Activated CD8-positive, alpha-beta memory T cell treated with anti-CD3 and anti-CD28 coated beads, Interleukin-2, amount 50 U/mL, for 24 hours (primary cell): ENCODE data around the gene PGLYRP4.
"Not testable (repeated sequence)": the region's sequence is repeated elsewhere in the genome, so short reads cannot be mapped to it uniquely, and the experiment has no call there.

Experiments used
- DNase-seq: peaks from one replicate; pipeline ENCODE4 v3.0.0-alpha.2; 2020; ENCODE audit errors: extremely low read depth

Gene PGLYRP4

DNA sequence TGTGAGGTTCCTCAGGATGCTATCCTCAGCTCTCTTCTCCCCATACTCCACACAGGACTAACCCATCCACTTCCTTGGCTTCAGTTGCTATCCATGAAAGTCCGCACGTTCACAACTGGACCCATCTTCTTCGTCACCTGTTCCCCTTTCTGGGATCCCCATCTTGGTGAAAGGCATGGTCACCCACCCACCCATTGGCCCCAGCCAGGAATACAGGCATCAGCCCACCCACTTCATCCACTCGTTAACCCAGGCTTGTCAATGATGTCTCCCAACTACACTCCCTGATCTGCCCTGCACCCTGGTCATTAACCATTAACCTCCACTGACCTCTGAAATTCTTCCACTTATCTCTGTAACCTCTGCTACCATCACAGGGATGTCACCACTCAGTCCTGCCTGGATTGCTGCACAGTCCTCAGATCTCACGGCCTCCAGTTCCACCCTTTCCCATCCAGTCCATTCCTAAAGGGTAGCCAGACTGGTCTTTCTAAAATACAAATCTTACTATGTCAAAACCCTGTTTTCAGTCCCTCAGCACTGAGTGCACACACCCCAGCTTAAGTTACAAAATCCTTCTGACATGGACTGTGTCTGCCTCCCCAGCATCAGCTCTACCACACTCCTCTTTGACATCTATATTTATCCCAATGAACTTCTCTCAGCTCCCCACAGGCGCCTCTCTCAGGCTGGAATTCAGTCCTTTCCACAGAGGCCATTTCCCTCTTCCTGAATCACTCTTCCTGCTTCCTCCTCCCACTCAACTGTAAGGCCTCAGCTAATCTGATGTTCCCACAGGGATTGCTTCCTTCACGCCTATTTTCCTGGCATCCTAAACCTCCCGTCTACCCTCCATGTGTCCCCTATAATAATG, 10.4 kb downstream of the PGLYRP4 start:
- no peak for DNase-seq

- no peak for DNase-seq
Observed at GRCh38 chr1:153336650-153337049, 12.0 kb downstream of the PGLYRP4 start.

- DNase-seq: no peak
Observed at GRCh38 chr1:153333902-153334301, 14.7 kb downstream of the PGLYRP4 start.

- DNase-seq: no peak
Observed at GRCh38 chr1:153324912-153325311, 23.7 kb downstream of the PGLYRP4 start.

- DNase-seq: no peak
Observed at GRCh38 chr1:153322568-153322967, 26.1 kb downstream of the PGLYRP4 start.

DNA sequence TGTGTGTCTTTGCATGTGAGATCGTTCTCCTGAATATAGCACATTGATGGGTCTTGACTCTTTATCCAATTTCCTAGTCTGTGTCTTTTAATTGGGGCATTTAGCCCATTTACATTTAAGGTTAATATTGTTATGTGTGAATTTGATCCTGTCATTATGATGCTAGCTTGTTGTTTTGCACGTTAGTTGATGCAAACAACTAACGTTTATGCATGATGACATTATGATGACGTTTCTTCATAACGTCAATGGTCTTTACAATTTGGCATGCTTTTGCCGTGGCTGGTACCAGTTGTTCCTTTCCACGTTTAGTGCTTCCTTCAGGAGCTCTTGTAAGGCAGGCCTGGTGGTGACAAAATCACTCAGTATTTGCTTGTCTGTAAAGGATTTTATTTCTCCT, 30.5 kb downstream of the PGLYRP4 start:
- not testable (repeated sequence) for DNase-seq

DNA sequence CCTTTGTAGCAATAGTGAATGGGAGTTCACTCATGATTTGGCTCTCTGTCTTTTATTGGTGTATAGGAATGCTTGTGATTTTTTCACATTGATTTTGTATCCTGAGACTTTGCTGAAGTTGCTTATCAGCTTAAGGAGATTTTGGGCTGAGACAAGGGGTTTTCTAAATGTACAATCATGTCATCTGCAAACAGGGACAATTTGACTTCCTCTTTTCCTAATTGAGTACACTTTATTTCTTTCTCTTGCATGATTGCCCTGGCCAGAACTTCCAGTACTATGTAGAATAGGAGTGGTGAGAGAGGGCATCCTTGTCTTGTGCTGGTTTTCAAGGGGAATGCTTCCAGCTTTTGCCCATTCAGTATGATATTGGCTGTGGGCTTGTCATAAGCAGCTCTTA, 32.6 kb downstream of the PGLYRP4 start:
- not testable (repeated sequence) for DNase-seq

DNA sequence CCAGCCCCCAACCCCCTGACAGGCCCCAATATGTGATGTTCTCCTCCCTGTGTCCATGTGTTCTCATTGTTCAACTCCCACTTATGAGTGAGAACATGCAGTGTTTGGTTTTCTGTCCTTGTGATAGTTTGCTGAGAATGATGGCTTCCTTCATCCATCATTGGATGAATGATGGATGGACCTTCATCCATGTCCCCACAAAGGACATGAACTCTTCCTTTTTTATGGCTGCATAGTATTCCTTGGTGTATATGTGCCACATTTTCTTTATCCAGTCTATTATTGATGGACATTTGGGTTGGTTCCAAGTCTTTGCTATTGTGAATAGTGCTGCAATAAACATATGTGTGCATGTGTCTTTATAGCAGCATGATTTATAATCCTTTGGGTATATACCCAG, 34.3 kb downstream of the PGLYRP4 start:
- DNase-seq: not testable (repeated sequence)

GRCh38 chr1:153313288-153313687, 35.4 kb downstream of the PGLYRP4 start:
- no peak for DNase-seq

GRCh38 chr1:153312570-153313186, 36.0 kb downstream of the PGLYRP4 start, which contains the start of gene PGLYRP3:
Gene PGLYRP3 (minus strand): TSS chr1:153312952. CDS start chr1:153310665, 2,287 bp downstream.
- DNase-seq: no peak

DNA sequence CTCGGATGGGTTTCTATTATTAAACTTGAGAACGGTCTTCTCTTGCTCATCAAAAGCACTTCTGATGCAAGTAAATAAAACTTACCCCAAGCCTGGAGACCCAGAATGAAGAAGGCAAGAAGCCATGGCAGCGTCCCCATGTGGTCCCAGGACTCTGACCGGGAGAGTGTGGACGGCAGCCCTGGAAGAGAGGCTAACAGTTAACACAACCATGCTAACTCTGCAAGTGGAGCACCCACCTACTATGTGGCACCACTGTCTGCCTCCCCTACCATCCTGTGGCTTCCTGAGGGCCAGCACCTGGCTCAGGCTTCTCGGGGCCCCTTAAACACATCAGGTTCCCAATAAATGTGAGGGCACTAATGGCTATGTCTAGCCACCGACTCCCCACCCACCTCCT, 38.1 kb downstream of the PGLYRP4 start:
- no peak for DNase-seq

DNA sequence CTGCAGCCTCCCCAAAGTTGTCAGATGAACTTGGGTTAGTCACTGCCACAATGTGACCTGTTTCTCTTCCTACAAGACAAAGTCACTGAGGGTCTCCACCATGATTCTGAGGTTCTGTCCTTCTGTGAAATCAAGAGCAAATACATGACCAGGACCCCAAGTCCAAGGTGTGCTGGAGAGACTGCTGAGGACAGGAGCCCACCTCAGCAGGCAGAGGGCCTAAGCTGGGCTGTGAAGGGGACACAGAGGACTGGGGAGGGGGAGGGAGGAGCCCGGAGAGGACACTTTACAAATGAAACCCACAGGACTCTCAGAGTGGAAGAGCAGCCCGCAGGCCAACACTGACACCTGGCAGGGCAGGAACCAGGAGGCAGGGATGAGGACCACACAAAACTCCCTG, 39.2 kb downstream of the PGLYRP4 start:
- DNase-seq: no peak

DNA sequence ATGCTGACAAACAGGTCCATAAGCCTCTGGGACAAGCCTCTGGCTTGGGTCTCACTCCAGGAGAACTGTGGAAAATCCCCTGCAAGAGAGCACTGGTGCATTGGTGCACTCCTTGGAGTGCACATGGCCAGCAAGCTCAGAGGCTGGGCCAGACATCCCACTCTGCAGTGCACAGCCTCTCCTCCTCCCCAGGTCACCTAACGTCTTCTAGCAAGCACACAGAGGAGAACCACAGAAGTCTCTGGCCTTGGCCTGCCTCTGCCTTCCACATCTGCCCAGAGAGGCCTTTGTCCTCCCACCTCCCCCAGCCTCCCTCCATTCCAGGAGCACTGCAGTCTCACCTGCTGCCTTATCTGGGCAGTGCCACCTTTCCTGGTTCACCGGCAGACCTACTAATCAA, 40.1 kb downstream of the PGLYRP4 start:
- DNase-seq: no peak

DNA sequence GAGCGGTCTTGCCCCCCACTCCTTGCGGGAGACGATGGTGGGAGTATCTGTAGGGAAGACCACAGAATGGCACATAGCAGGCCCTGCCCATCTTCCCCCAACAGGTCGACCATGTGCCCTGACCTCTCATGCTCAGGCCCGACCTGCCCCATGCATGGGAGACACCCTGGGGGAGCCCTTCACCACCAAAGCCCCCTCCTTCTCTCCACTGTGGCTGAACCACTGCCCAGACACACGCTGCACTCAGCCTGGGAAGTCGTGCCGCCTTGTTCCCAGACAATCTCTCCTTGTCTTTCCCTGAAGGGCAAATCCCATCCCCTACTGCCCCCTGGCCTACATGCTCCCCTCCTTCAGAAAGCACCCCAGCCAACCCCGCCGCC, 41.4 kb downstream of the PGLYRP4 start:
- DNase-seq: no peak

GRCh38 chr1:153306303-153307220, 42.1 kb downstream of the PGLYRP4 start:
- DNase-seq: no peak

DNA sequence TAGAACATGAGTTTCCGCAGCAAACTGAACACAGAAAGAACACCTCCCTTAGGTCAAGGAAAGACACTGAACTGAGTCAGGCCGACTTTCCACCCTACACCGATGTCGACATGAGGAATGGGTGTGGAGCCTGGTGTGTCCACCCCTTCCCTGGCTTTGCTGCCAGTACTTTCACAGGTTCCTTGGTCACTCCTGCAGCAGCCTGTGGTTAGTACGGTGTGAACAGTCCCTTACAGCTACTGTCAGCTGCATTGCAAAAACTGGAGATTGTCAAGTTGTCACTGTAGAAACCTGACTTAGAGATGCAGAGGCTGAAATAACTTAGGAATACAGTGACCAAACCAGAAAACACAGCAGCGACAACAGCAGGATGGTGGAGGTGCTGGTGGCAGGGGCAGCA, 43.0 kb downstream of the PGLYRP4 start:
- DNase-seq: no peak

- DNase-seq: no peak
Observed at GRCh38 chr1:153302308-153302707, 46.3 kb downstream of the PGLYRP4 start.

GRCh38 chr1:153293851-153294250, 54.8 kb downstream of the PGLYRP4 start:
- no peak for DNase-seq

- no peak for DNase-seq
Observed at GRCh38 chr1:153293480-153293775, 55.2 kb downstream of the PGLYRP4 start.

DNA sequence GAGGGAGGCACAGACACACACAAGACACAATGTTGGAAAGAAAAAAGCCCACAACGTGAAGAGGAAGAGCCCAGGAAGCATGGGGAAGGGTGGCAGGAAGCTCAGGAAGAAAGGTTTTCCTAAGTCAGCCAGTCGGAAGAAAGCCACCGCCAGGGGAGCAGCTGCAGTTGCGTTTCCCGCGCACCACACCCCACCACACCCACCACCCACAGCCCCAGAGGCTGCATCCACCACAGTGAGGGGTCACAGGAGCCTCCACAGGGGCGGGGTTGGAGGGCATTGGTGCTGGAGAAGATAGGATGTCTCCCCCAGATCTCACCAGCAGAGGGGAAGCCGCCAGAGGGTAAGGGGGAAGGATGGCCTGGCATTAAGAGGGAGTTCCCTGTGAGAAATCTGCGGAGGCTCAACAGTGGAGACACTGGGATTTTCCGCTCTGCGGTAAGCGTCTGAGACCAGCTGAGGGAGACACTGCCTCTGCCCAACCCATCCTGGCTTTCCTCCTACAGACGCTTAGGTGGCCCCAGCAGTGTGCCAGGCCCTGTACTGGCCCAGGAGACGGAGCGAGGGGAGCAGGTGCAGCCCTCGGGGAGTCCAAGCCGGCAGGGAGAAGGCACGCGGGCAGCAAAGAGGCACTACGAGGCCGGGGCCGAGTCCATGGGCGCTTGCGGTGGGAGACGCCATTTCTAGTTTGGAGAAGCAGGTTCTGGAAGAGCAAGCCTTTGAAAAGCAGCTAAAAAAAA, 55.7 kb downstream of the PGLYRP4 start:
- no peak for DNase-seq

- DNase-seq: no peak
Observed at GRCh38 chr1:153292185-153292584, 56.5 kb downstream of the PGLYRP4 start.

DNA sequence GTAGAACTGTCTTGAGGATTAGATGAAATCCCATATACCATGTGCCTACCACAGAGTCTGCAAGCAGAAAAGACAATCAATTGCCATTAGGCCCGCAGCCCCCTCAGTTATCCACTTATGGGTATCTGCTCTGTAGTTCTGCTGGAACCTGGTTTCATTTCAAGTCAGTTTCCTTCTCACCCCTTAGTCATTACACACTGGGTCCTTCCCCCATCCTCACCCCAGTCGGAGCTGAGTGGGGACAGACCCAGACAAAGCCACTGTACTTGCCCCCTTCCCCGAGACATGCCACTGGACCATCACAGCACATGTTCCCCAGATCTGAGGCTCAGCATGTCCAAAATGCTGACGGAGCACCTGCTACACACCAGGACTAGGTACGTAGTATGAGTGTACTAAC, 57.1 kb downstream of the PGLYRP4 start:
- no peak for DNase-seq
